AML-193 (cell line): ENCODE data around the gene ROR1.
"Not testable (repeated sequence)": the region's sequence is repeated elsewhere in the genome, so short reads cannot be mapped to it uniquely, and the experiment has no call there.

Source experiments
- DNase-seq, 2 experiments: peaks; one replicate each; lab custom pipeline; 2025; lab: John Stamatoyannopoulos, UW

The ROR1 gene

GRCh38 chr1:64183395-64184002, 409.7 kb downstream of the ROR1 start:
- no peak for DNase-seq

DNA sequence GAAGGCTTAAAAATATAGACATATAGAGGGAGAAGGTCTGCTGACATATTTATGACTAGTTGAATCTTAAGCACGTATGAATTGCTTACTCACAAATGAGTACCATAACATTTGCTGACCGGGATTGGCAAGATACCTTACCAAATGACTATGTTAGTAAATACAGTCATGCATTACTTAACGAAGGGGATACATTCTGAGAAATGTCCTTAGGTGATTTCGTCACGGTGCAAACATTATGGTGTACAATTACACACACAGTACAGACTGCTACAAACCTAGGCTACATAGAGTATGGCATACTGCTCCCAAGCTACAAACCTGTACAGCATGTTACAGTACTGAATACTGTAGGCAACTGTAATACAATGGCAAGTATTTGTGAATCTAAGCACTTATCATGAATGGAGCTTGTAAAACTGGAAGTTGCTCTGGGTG, 410.2 kb downstream of the ROR1 start:
- no peak for DNase-seq

GRCh38 chr1:64186138-64186897, 412.5 kb downstream of the ROR1 start:
- no peak for DNase-seq

GRCh38 chr1:64186898-64187280, 413.1 kb downstream of the ROR1 start:
- DNase-seq, result no peak

GRCh38 chr1:64187646-64188045, 413.8 kb downstream of the ROR1 start:
- no peak for DNase-seq

DNA sequence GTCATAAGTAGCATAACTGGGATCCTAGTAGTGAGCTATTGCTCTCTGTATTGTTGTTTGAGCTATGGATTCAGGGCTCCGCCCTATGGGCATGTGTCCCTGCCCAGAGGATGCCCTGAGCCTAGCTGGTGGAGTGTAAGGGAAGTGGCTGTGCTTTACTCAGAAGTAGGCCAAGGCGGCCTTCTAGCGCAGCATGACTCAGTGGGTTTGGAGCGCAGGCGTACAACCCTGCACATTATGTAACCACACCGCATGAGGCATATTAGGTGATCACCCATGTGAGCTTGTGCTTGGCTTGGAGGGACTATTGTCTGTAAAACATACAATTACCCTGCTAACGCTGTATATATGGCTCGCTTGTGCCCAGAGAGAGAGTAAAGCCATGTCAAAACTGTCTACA, 418.5 kb downstream of the ROR1 start:
- DNase-seq, result no peak

- peak; percentile 55 to 61 for DNase-seq
These were observed 420.6 kb downstream of the ROR1 start for GRCh38 chr1:64194168-64195080.

DNA sequence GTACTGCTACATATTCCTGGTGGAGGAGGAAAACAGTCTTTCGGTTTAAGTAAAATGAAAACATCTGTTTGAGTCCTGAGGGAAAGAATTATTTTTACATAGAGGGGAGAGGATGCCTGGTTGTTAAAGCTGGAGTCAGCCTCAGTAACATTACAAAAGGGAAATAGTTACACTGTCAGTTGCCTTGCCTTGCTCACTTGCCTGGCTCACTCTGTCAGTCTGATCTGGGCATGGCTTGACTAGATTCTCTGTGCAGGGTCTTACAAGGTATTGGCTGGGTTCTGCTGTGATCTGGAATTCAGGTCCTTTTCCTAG, 421.2 kb downstream of the ROR1 start:
- DNase-seq, result no peak

GRCh38 chr1:64196074-64196870, 422.5 kb downstream of the ROR1 start:
- DNase-seq, result no peak

GRCh38 chr1:64197076-64197475, 423.3 kb downstream of the ROR1 start:
- no peak for DNase-seq

GRCh38 chr1:64199154-64199553, 425.3 kb downstream of the ROR1 start:
- DNase-seq, result no peak

DNA sequence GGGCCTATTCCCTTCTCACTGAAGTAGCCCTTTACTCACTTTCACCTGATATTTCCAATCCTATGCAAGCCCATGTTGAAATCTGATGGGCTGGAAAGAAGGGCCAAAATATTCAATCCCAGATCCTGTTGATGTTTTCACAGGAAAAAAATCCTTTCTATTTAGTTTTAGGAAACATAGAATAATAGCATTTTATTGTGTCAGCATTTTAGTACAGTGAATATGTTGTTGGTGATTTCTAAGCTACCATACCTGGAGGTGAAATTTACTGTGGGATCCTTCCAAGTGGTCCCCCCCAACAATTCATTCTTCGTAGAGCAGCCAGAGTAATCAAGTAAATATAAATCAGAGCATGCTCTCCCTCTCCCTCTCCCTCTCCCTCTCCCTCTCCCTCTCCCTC, 426.2 kb downstream of the ROR1 start:
- no peak for DNase-seq

DNA sequence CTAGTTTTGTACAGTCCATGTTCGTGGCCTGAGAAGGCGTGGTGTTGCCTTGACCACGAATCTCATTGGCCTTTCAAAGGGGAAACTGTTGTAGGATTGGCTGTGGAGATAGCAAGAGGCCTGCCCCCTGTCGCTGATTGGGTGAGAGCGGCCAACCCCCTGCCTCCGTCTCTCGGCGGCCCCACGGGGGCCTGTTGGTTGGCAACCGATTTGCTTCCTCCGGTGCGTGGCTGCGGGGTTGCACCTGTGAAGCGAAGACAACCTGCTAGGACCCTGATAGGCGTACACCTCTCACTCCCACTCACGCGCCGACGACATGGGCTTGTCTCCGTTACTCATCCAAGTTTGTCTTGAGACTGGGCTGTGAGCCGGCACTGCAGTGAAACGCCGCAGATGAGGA, 429.6 kb downstream of the ROR1 start, which contains the start of gene UBE2U:
Gene UBE2U, plus strand, starts transcription at position 204 of the 400 bp plus-strand sequence. CDS start 428 bp downstream, outside the sequence.
- no peak for DNase-seq

GRCh38 chr1:64209221-64209620, 435.4 kb downstream of the ROR1 start:
- DNase-seq, result no peak

DNA sequence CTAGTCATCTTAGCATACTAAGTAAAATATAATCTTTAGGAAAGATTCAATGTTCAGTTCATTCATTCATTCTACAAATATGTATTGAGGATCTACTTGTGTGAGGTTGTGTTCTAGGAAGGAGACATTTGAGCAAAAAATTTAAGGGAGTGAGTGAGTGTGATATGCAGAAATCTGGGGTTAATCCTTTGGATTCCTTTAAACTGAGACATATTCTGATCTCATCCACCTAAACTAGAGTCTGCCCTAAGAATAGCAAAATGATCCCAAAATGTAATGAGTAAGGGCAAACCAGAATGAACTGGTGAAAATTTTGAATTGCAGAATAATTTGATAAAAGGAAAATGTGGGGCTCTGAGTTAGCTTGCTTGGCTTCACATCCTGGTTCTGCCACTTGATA, 438.2 kb downstream of the ROR1 start:
- no peak for DNase-seq

- DNase-seq, result no peak
These were observed 441.8 kb downstream of the ROR1 start for GRCh38 chr1:64215576-64215975.

GRCh38 chr1:64220241-64220640, 446.4 kb downstream of the ROR1 start:
- DNase-seq, result no peak

- peak in 1 of 2 experiments; percentile 15 for DNase-seq
These were observed 449.7 kb downstream of the ROR1 start for GRCh38 chr1:64223329-64224151.

DNA sequence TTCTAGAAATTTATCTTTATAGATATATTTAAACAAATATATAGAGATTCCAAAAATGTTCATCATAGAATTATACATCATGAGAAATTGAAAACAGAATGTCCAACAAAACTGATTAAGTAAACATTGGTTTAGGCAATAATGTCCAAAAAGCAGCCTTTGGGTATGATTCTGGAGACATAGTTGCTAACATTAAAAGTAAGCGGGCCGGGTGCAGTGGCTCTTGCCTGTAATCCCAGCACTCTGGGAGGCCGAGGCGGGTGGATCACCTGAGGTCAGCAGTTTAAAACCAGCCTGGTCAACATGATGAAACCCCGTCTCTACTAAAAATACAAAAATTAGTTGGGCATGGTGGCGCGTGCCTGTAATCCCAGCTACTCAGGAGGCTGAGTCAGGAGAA, 450.4 kb downstream of the ROR1 start:
- not testable (repeated sequence) for DNase-seq

DNA sequence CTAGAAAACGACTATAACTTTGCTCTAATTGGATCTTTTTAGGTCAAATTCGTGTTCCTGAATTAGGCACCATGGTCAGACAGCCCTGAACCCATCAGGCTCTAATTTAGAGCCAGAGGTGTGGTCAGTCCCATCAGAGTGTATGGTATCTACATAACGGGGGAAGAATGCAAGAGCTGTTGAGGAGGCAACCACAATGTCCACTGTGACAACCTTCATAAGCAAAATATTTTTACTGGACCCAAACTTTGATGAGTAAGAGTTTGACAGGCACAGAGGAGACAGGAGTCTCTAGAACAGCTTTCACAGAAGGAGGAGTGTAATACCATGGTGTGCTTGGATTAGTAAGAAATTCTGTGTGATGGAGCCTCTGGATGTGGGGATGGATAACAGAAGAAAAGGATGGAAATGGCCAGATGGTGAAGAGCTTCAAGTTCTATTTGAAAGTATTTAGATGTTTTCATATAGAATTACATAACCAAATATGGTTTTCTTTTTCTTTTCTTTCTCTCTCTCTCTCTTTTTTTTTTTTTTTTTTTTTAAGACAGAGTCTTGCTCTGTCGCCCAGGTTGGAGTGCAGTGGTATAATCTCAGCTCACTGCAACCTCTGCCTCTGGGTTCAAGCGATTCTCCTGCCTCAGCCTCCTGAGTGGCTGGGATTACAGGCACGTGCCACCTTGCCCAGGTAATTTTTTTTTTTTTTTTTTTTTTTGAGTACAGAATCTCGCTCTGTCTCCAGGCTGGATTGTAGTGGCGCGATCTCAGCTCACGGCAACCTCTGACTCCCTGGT, 454.5 kb downstream of the ROR1 start:
- no peak for DNase-seq
